ENCODE results near the gene COA3.
"Not testable (repeated sequence)": the region's sequence is repeated elsewhere in the genome, so short reads cannot be mapped to it uniquely, and the experiment has no call there.

COA3 gene

DNA sequence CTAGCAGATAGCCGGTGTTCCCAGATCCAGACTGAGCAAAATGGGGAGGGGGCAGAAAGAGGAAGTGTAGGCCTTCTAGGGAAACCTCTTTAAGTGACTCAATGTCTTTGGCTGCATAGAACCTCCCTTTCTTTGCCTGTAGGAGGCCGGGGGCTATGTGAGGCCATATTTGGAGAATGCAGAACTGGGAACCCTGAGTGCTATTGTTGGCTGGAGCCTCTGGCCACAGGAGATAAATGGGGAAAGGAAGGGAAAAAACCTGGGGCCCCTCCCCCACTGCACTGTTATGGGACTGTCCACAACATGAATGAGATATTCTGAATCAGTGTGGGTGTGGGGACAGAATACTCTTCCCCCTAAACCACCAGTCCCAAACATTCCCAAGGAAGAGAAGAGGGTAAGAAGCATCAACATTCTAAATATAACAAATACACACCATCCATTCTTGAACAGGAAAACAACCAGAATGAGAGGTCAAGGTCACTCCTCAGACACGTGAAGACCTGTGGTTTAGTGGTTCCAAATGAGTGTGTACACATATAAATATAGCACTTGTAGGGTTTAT is 22.9 kb downstream of the COA3 start:
- no peak for DNase-seq (ENCODE audit: low read depth)
- H3K4me3 ChIP-seq (ENCODE audit: low read length), result no peak overlapping the region
- TF ChIP-seq, protein P1, sequence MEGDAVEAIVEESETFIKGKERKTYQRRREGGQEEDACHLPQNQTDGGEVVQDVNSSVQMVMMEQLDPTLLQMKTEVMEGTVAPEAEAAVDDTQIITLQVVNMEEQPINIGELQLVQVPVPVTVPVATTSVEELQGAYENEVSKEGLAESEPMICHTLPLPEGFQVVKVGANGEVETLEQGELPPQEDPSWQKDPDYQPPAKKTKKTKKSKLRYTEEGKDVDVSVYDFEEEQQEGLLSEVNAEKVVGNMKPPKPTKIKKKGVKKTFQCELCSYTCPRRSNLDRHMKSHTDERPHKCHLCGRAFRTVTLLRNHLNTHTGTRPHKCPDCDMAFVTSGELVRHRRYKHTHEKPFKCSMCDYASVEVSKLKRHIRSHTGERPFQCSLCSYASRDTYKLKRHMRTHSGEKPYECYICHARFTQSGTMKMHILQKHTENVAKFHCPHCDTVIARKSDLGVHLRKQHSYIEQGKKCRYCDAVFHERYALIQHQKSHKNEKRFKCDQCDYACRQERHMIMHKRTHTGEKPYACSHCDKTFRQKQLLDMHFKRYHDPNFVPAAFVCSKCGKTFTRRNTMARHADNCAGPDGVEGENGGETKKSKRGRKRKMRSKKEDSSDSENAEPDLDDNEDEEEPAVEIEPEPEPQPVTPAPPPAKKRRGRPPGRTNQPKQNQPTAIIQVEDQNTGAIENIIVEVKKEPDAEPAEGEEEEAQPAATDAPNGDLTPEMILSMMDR (conservative IDR thresholded peaks at IDR 0.05; ENCODE audit: low read depth, low read length), result no peak

DNA sequence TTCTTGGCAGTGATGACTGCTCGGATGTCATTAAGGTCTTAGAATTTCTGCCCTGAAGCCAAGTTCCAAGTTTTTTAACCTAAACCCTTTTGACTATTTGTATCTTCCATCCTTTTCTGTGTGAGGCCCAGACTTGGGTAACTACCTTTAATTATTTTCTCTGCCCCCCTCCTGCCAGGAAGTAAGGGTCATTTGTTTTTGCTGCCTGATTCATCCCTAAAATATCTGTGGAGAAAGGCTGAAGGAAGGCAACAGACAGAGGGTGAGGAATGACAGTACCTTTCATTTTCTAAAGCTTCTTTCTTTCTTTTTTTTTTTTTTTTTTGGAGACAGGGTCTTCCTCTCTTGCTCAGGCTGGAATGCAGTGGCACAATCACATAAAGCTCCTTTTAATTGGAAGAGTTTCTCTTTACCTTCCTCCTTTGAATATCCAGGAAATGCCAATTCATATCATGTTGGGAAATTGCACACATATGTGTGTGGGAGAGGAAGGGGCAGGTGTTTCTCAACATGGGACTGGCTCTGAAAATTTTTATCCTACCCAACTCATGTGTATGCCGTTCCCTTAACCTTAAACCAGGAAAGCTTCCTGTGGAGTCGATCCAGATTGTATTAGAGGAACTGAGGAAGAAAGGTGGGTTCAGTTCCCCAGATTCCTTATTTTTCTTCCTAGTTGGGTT is 24.3 kb downstream of the COA3 start:
- H3K4me3 ChIP-seq (ENCODE audit: low read length), result peak overlapping the region; percentile 98
- no peak for DNase-seq (ENCODE audit: low read depth)
- TF ChIP-seq, protein P1 (conservative IDR thresholded peaks at IDR 0.05; ENCODE audit: low read depth, low read length), result no peak

DNA sequence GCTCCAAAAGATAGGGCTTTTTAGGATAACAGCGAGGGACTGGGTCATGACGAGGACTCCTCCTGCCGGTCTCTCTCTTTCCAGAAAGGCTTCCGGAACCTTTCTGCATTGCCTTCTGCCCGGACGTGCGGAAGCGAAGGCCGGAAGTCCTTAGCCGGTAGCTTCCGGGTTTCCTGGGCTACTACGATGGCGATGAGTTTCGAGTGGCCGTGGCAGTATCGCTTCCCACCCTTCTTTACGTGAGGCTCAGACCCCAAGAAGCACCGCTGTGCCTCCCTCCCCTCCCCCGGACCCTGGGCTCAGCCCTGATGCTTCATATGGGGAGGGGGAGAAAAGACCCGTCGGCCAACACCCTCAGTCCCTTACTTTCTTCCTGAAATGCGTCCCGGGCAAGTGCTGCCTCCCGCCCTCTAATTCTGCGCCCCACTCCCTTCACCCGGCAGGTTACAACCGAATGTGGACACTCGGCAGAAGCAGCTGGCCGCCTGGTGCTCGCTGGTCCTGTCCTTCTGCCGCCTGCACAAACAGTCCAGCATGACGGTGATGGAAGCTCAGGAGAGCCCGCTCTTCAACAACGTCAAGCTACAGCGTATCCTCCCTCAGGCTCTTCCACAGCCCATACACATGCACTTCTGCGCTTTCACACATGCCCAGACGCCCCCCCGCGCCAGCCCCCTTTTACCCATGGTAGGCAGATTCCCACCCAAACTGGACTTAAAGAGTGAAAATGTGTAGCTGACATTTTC is 25.0 kb downstream of the COA3 start, which contains the start of gene VPS25:
Gene VPS25 (plus strand): TSS at position 160 of the 746 bp plus-strand sequence. CDS start 27 bp downstream, at position 187.
- peak within 1 kb of the TSS; percentile 98 for H3K4me3 ChIP-seq (ENCODE audit: low read length)
- DNase-seq (ENCODE audit: low read depth), result peak; percentile 55
- TF ChIP-seq, protein P1 (conservative IDR thresholded peaks at IDR 0.05; ENCODE audit: low read depth, low read length), result peak; percentile 26

DNA sequence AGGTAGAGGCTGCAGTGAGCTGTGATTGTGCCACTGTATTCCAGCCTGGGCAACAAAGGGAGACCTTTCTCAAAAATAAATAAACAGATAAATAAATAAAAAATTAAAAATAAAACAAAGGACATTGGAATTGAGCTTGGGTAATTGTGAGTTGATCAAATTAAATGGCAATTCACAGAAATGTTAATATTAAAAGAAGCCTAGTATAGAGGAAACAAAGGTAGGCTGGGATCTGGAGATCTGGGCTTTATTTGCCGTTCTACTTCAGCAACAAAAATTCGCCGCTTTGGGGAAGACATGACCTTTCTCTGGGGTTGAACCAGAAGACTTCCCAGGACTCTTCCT is 25.6 kb downstream of the COA3 start:
- H3K4me3 ChIP-seq (ENCODE audit: low read length), result peak overlapping the region; percentile 98
- no peak for DNase-seq (ENCODE audit: low read depth)
- TF ChIP-seq, protein P1 (conservative IDR thresholded peaks at IDR 0.05; ENCODE audit: low read depth, low read length), result no peak

DNA sequence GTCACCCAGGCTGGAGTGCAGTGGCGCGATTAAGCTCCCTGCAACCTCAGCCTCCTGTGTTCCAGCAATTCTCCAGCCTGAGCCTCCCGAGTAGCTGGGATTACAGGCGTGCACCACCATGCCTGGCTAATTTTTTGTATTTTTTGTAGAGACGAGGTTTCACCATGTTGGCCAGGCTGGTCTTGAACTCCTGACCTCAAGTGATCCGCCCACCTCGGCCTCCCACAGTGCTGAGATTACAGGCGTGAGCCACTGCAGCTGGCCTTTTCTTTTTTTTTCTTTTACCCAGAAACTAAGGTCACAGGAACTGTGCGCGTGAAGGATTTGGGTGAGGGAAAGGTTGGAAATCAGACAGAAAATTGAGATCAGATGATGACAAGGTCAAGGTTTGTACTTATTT is 28.5 kb downstream of the COA3 start:
- not testable (repeated sequence) for H3K4me3 ChIP-seq (ENCODE audit: low read length); DNase-seq (ENCODE audit: low read depth)

DNA sequence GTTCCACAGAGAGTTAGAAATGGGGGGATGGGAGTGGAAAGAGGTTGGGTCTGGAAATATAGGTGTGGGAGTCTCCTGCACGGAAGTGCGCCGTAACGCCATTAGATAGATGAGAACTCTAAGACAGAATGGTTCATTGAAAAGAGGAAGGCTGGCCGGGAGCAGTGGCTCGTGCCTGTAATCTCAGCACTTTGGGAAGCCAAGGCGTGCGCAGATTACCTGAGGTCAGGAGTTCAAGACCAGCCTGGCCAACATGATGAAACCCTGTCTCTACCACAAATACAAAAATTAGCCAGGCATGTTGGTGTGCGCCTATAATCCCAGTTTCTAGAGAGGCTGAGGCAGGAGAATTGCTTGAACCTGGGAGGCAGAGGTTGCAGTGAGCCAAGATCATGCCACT is 30.5 kb downstream of the COA3 start:
- H3K4me3 ChIP-seq (ENCODE audit: low read length); DNase-seq (ENCODE audit: low read depth): not testable (repeated sequence)

DNA sequence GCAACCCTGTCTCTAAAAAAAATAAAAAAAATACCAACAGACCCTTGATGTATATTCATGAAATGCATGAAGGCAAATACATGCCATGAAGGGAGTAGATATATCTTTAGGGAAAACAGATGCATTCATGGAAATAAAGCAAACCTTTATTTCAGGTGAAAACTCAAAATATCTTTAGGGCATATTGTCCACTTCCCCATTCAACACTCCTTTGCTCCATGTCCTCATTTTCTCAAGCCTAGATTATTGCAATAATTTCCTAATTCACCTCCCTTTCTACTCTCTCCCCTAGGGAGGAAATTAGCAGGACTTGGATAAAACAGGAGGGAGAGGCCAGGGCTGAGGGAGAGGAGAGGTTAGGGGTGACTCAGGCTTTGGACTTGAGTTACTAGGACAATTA is 31.0 kb downstream of the COA3 start:
- TF ChIP-seq, protein P1 (conservative IDR thresholded peaks at IDR 0.05; ENCODE audit: low read depth, low read length), result no peak
- no peak overlapping the region for H3K4me3 ChIP-seq (ENCODE audit: low read length)
- DNase-seq (ENCODE audit: low read depth), result no peak

DNA sequence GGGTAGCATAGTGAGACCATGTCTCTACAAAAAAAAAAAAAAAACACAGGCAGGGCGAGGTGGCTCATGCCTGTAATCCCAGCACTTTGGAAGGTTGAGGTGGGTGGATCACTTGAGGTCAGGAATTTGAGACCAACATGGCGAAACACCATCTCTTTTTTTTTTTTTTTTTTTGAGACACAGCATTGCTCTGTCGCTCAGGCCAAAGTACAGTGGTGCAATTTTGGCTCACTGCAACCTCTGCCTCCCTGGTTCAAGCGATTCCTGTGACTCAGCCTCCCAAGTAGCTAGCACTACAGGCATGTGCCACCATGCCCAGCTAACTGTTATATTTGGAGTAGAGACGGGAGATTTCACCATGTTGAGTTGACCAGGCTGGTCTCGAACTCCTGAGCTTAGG is 32.4 kb downstream of the COA3 start:
- H3K4me3 ChIP-seq (ENCODE audit: low read length), result no peak overlapping the region
- TF ChIP-seq, protein P1 (conservative IDR thresholded peaks at IDR 0.05; ENCODE audit: low read depth, low read length), result no peak
- DNase-seq (ENCODE audit: low read depth), result no peak

Measured in retinal pigment epithelial cell (primary cell).